ENCODE measurements around the gene SETMAR.
"Not testable (repeated sequence)": the region's sequence is repeated elsewhere in the genome, so short reads cannot be mapped to it uniquely, and the experiment has no call there.

The SETMAR gene

DNA sequence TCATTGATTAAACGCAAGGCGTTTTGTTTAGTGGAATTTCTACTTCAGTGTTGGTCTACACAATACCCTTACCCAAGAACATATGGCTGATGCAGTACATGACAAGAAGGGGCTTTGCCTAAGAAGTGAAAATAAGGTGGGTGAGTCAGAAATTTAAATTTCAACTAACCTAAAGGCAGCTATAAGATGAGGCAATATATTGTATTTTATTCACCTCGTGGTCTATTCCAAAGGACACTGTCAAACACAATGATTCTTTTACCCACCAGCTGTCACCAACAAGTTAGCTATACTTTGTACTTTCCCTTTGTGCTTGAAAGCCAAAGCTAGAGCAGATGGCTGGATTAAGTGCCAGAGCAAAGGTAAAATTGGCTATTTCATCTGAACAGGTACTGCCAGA lies 10.9 kb upstream of the SETMAR start:
- Histone ChIP-seq H3K27ac (ENCODE audit: poor library complexity, severe bottlenecking) (no peak overlapping the region), H3K4me3 (ENCODE audit: severe bottlenecking) (no peak overlapping the region), H3K27me3 (ENCODE audit: insufficient read depth, poor library complexity, severe bottlenecking) (peaks cover 9% of the 10 kb centered on the region), H3K4me1 (ENCODE audit: insufficient read depth, poor library complexity, severe bottlenecking) (no peaks in the 10 kb centered on the region), H3K36me3 (ENCODE audit: low read depth) (no peaks in the 10 kb centered on the region), H3K9me3 (ENCODE audit: severe bottlenecking) (no peaks in the 10 kb centered on the region)
- TF ChIP-seq, protein P1, sequence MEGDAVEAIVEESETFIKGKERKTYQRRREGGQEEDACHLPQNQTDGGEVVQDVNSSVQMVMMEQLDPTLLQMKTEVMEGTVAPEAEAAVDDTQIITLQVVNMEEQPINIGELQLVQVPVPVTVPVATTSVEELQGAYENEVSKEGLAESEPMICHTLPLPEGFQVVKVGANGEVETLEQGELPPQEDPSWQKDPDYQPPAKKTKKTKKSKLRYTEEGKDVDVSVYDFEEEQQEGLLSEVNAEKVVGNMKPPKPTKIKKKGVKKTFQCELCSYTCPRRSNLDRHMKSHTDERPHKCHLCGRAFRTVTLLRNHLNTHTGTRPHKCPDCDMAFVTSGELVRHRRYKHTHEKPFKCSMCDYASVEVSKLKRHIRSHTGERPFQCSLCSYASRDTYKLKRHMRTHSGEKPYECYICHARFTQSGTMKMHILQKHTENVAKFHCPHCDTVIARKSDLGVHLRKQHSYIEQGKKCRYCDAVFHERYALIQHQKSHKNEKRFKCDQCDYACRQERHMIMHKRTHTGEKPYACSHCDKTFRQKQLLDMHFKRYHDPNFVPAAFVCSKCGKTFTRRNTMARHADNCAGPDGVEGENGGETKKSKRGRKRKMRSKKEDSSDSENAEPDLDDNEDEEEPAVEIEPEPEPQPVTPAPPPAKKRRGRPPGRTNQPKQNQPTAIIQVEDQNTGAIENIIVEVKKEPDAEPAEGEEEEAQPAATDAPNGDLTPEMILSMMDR (IDR thresholded peaks at IDR 0.05; ENCODE audit: poor library complexity, severe bottlenecking), result no peak
- ATAC-seq (ENCODE audit: low read depth), result no peak
- no peak for DNase-seq (ENCODE audit: low spot score)

DNA sequence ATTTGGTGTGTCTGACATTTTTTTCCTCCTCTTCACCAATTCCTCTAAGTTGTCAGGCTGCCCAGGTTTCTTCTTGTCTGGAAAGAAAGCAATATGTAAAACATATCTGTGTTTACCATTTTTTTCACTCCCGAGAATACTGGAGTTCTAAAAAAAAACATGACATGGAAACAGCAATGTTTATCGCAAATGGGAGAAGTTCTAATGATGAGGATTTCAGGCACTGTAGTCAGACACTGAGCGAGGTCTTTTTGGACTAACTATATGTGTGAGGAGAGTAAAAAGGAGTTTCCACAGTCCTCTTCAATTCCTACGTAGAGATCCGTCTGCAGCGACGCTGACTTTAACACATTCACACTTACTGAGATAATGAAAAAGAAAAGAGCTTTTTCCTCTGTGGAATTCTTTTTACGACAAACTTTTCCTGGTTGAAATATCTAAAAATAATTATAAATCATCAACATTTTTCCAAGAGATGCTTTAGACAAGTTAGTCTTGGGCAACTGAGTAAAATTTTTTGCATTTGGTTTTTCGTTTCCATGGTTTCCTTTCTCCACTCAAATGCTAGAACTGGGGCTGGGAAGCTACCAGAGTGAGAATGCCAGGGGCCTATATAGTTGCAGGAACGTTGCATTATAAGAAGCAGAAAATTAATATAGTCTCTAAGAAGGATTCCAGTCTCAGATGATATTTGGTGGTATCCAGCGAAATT lies 8.4 kb upstream of the SETMAR start:
- TF ChIP-seq, protein P1 (IDR thresholded peaks at IDR 0.05; ENCODE audit: poor library complexity, severe bottlenecking), result no peak
- Histone ChIP-seq H3K27me3 (ENCODE audit: insufficient read depth, poor library complexity, severe bottlenecking) (peaks cover 6% of the 10 kb centered on the region), H3K9me3 (ENCODE audit: severe bottlenecking) (no peaks in the 10 kb centered on the region), H3K36me3 (ENCODE audit: low read depth) (no peaks in the 10 kb centered on the region), H3K4me3 (ENCODE audit: severe bottlenecking) (no peak overlapping the region), H3K27ac (ENCODE audit: poor library complexity, severe bottlenecking) (no peak overlapping the region), H3K4me1 (ENCODE audit: insufficient read depth, poor library complexity, severe bottlenecking) (no peaks in the 10 kb centered on the region)
- ATAC-seq (ENCODE audit: low read depth) (no peak), DNase-seq (ENCODE audit: low spot score) (no peak)

DNA sequence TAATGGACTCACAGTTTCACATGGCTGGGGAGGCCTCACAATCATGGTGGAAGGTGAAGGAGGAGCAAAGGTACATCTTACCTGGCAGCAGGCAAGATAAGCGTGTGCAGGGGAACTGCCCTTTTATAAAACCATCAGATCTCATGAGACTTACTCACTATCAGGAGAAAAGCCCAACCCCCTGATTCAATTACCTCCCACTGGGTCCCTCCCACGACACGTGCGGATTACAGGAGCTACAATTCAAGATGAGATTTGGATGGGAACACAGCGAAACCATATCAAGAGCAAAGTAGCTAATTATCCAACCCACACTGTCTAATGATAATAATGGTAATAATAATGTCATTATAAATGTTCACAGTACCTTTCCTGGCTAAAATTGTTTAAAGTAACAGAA lies 6.7 kb upstream of the SETMAR start:
- ATAC-seq (ENCODE audit: low read depth); H3K27me3 ChIP-seq (ENCODE audit: insufficient read depth, poor library complexity, severe bottlenecking); H3K9me3 ChIP-seq (ENCODE audit: severe bottlenecking); H3K4me1 ChIP-seq (ENCODE audit: insufficient read depth, poor library complexity, severe bottlenecking); H3K27ac ChIP-seq (ENCODE audit: poor library complexity, severe bottlenecking); DNase-seq (ENCODE audit: low spot score); H3K36me3 ChIP-seq (ENCODE audit: low read depth); H3K4me3 ChIP-seq (ENCODE audit: severe bottlenecking): not testable (repeated sequence)

DNA sequence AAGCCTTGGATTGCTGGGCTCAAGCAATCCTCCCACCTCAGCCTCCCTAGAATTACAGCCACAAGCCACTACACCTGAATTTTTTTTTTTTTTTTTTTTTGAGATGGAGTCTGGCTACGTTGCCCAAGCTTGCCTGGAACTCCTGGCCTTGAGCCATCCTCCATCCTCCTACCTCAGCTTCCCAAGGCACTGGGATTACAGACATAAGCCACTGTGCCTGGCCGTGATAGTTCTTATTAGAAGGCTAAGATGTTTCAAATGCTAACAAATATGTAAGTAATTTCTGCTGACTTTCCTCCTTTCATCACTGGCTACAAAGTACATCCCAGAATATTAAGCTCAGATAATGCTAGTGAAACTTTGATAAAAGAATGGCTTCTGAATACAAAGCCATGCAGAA lies 5.7 kb upstream of the SETMAR start:
- Histone ChIP-seq H3K4me3 (ENCODE audit: severe bottlenecking) (no peak overlapping the region), H3K27ac (ENCODE audit: poor library complexity, severe bottlenecking) (no peak overlapping the region), H3K36me3 (ENCODE audit: low read depth) (no peaks in the 10 kb centered on the region), H3K27me3 (ENCODE audit: insufficient read depth, poor library complexity, severe bottlenecking) (no peaks in the 10 kb centered on the region), H3K9me3 (ENCODE audit: severe bottlenecking) (no peaks in the 10 kb centered on the region), H3K4me1 (ENCODE audit: insufficient read depth, poor library complexity, severe bottlenecking) (no peaks in the 10 kb centered on the region)
- TF ChIP-seq, protein P1 (IDR thresholded peaks at IDR 0.05; ENCODE audit: poor library complexity, severe bottlenecking), result no peak
- DNase-seq (ENCODE audit: low spot score), result no peak
- ATAC-seq (ENCODE audit: low read depth), result no peak

DNA sequence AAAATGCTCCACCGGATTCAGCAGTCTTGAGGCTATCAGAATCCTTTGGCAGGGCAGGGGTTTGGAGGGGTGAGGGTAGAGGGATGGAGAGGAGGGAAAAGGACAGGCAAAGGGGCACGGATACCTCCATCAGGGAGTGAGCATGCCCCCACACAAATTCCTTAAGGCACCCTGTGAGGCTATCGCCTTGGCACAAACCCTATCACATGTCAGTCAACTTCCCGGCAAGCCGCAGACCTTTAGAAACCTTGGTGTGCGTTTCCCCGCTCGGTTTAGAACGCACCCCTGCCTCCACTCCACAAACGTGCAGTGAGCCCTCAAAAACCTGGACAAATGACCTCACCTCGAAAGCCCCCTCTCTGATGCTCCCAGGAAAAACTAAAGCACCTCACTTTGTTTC lies 422 bp upstream of the SETMAR start:
- no peak for DNase-seq (ENCODE audit: low spot score)
- Histone ChIP-seq H3K36me3 (ENCODE audit: low read depth) (no peaks in the 10 kb centered on the region), H3K4me1 (ENCODE audit: insufficient read depth, poor library complexity, severe bottlenecking) (peaks cover 7% of the 10 kb centered on the region), H3K4me3 (ENCODE audit: severe bottlenecking) (peak overlapping the region; percentile 91), H3K27me3 (ENCODE audit: insufficient read depth, poor library complexity, severe bottlenecking) (no peaks in the 10 kb centered on the region), H3K9me3 (ENCODE audit: severe bottlenecking) (no peaks in the 10 kb centered on the region), H3K27ac (ENCODE audit: poor library complexity, severe bottlenecking) (peak overlapping the region; percentile 35)
- TF ChIP-seq, protein P1 (IDR thresholded peaks at IDR 0.05; ENCODE audit: poor library complexity, severe bottlenecking), result no peak
- ATAC-seq (ENCODE audit: low read depth), result no peak

DNA sequence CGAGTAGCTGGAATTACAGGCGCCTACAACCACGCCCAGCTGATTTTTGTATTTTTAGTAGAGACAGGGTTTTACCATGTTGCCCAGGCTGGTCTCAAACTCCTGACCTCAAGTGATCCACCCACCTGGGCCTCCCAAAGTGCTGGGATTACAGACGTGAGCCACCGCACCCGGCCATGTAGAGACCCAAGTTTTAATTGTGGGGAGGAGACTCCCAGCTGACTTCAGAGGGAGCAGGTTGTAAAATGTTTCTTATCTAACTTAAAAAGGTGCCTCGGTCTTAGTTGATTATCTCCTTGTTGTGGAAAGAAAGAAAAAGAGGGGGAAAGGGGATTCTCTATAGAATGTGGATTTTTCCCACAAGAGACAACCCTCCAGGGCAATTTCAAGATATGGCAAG lies 2.0 kb downstream of the SETMAR start:
- H3K36me3 ChIP-seq (ENCODE audit: low read depth); H3K9me3 ChIP-seq (ENCODE audit: severe bottlenecking); H3K27me3 ChIP-seq (ENCODE audit: insufficient read depth, poor library complexity, severe bottlenecking); H3K4me1 ChIP-seq (ENCODE audit: insufficient read depth, poor library complexity, severe bottlenecking); H3K4me3 ChIP-seq (ENCODE audit: severe bottlenecking); DNase-seq (ENCODE audit: low spot score); H3K27ac ChIP-seq (ENCODE audit: poor library complexity, severe bottlenecking); ATAC-seq (ENCODE audit: low read depth): not testable (repeated sequence)
